Measurements from ENCODE around the gene AP2A2. TPM values are rescaled to one million over a fixed set of nuclear protein-coding genes. Genes with fewer than 3 reads are reported as not detected.

AP2A2 gene
- total RNA-seq, 3 donors from 2014 or later = 44.6 to 112 (median 54.7) TPM

- H3K36me3 ChIP-seq = no peaks in the 10 kb centered on the region
- intact Hi-C loops (cut with DNase I; ENCODE audit: low total_unique reads) = no loop called here
- H3K4me3 ChIP-seq = no peak overlapping the region
- no peak for TF ChIP-seq CTCF (IDR thresholded peaks at IDR 0.05)
- no peak for TF ChIP-seq POLR2A (IDR thresholded peaks at IDR 0.05)
- TF ChIP-seq POLR2AphosphoS5 (IDR thresholded peaks at IDR 0.05) = no peak
- H3K9me3 ChIP-seq = no peaks in the 10 kb centered on the region
- DNase-seq (ENCODE audit: low spot score in 2 of 2) = no peak
- peaks cover 0 to 22% of the 10 kb centered on the region in 2 donors for H3K27me3 ChIP-seq
- no peak overlapping the region for H3K27ac ChIP-seq
- H3K4me1 ChIP-seq = no peaks in the 10 kb centered on the region
Measured at GRCh38 chr11:1030556-1030955, 104.9 kb downstream of the AP2A2 start.

- TF ChIP-seq POLR2A (IDR thresholded peaks at IDR 0.05) (no peak), POLR2AphosphoS5 (IDR thresholded peaks at IDR 0.05) (no peak), CTCF (IDR thresholded peaks at IDR 0.05) (no peak)
- H3K27me3 ChIP-seq = peaks cover 0 to 30% of the 10 kb centered on the region in 2 donors
- no peaks in the 10 kb centered on the region for H3K9me3 ChIP-seq
- H3K4me1 ChIP-seq = no peaks in the 10 kb centered on the region
- H3K36me3 ChIP-seq = no peaks in the 10 kb centered on the region
- H3K4me3 ChIP-seq = no peak overlapping the region
- intact Hi-C loops (cut with DNase I; ENCODE audit: low total_unique reads) = no loop called here
- DNase-seq (ENCODE audit: low spot score in 2 of 2) = no peak
- H3K27ac ChIP-seq = no peak overlapping the region
Measured at GRCh38 chr11:1031121-1031899, 105.6 kb downstream of the AP2A2 start.

- Histone ChIP-seq H3K27me3 (peaks cover 0 to 41% of the 10 kb centered on the region in 2 donors), H3K27ac (no peak overlapping the region), H3K9me3 (no peaks in the 10 kb centered on the region), H3K36me3 (no peaks in the 10 kb centered on the region), H3K4me3 (no peak overlapping the region), H3K4me1 (no peaks in the 10 kb centered on the region)
- no peak for DNase-seq (ENCODE audit: low spot score in 2 of 2)
- intact Hi-C loops (cut with DNase I; ENCODE audit: low total_unique reads) = no loop called here
- no peak for TF ChIP-seq POLR2A (IDR thresholded peaks at IDR 0.05)
Measured at GRCh38 chr11:1032310-1032891, 106.7 kb downstream of the AP2A2 start.

GRCh38 chr11:1033016-1033798 lies 107.5 kb downstream of the AP2A2 start:
- no peaks in the 10 kb centered on the region for H3K36me3 ChIP-seq
- H3K4me3 ChIP-seq = no peak overlapping the region
- H3K27ac ChIP-seq = no peak overlapping the region
- TF ChIP-seq POLR2AphosphoS5 (IDR thresholded peaks at IDR 0.05) (no peak), POLR2A (IDR thresholded peaks at IDR 0.05) (no peak), CTCF (IDR thresholded peaks at IDR 0.05) (no peak)
- peaks cover 0 to 49% of the 10 kb centered on the region in 2 donors for H3K27me3 ChIP-seq
- DNase-seq (ENCODE audit: low spot score in 2 of 2) = no peak
- H3K4me1 ChIP-seq = no peaks in the 10 kb centered on the region
- intact Hi-C loops (cut with DNase I; ENCODE audit: low total_unique reads) = no loop called here
- H3K9me3 ChIP-seq = no peaks in the 10 kb centered on the region

- Histone ChIP-seq H3K27ac (no peak overlapping the region), H3K36me3 (no peaks in the 10 kb centered on the region), H3K4me3 (no peak overlapping the region), H3K4me1 (no peaks in the 10 kb centered on the region), H3K9me3 (no peaks in the 10 kb centered on the region), H3K27me3 (peaks cover 0 to 47% of the 10 kb centered on the region in 2 donors)
- TF ChIP-seq POLR2AphosphoS5 (IDR thresholded peaks at IDR 0.05) = no peak
- no peak for TF ChIP-seq POLR2A (IDR thresholded peaks at IDR 0.05)
- no peak for TF ChIP-seq CTCF (IDR thresholded peaks at IDR 0.05)
- intact Hi-C loops (cut with DNase I; ENCODE audit: low total_unique reads) = no loop called here
- no peak for DNase-seq (ENCODE audit: low spot score in 2 of 2)
Measured at GRCh38 chr11:1034001-1034400, 108.3 kb downstream of the AP2A2 start.

Measured in breast epithelium (tissue), 4 donors.